ENCODE data around the gene PCDHGA7.
A peak's percentile ranks its signal among the peaks of the same experiment; 100 is the strongest.
"Not testable (repeated sequence)": the region's sequence is repeated elsewhere in the genome, so short reads cannot be mapped to it uniquely, and the experiment has no call there.

PCDHGA7 gene

DNA sequence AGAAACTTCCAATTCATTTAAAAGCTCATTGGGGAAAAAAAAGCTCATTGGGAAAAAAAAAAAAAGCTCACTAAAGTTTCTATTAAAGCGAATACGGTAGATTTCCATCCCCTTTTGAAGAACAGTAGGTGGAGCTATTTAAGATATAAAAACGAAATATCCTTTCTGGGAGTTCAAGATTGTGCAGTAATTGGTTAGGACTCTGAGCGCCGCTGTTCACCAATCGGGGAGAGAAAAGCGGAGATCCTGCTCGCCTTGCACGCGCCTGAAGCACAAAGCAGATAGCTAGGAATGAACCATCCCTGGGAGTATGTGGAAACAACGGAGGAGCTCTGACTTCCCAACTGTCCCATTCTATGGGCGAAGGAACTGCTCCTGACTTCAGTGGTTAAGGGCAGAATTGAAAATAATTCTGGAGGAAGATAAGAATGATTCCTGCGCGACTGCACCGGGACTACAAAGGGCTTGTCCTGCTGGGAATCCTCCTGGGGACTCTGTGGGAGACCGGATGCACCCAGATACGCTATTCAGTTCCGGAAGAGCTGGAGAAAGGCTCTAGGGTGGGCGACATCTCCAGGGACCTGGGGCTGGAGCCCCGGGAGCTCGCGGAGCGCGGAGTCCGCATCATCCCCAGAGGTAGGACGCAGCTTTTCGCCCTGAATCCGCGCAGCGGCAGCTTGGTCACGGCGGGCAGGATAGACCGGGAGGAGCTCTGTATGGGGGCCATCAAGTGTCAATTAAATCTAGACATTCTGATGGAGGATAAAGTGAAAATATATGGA is 48.0 kb downstream of the PCDHGA7 start, which contains the start of gene PCDHGA12:
Gene PCDHGA12 (plus strand): TSS at position 176 of the 782 bp plus-strand sequence. CDS start 253 bp downstream, at position 429.
- DNase-seq, result no peak
- Histone ChIP-seq H3K4me3 (ENCODE audit: low read depth, low read length) (no peak within 1 kb of the TSS), H3K9me3 (peaks cover 9% of the 10 kb centered on the region; the same call in 1 of the 2 replicates), H3K4me1 (no peaks in the 10 kb centered on the region), H3K27me3 (no peaks in the 10 kb centered on the region), H3K36me3 (peaks cover 13% of the 10 kb centered on the region; the same call in 1 of the 2 replicates)
- peak; percentile 14 for TF ChIP-seq CTCF (IDR thresholded peaks at IDR 0.05; ENCODE audit: low read depth, low read length)

DNA sequence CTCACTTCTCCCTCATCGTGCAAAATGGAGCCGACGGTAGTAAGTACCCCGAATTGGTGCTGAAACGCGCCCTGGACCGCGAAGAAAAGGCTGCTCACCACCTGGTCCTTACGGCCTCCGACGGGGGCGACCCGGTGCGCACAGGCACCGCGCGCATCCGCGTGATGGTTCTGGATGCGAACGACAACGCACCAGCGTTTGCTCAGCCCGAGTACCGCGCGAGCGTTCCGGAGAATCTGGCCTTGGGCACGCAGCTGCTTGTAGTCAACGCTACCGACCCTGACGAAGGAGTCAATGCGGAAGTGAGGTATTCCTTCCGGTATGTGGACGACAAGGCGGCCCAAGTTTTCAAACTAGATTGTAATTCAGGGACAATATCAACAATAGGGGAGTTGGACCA is 48.7 kb downstream of the PCDHGA7 start:
- Histone ChIP-seq H3K4me3 (ENCODE audit: low read depth, low read length) (no peak overlapping the region), H3K9me3 (peaks cover 9% of the 10 kb centered on the region; the same call in 1 of the 2 replicates)

GRCh38 chr5:141432308-141432707 is 49.8 kb downstream of the PCDHGA7 start:
- H3K27me3 ChIP-seq; H3K4me1 ChIP-seq; DNase-seq; H3K4me3 ChIP-seq (ENCODE audit: low read depth, low read length); H3K9me3 ChIP-seq: not testable (repeated sequence)
- H3K36me3 ChIP-seq, result peaks cover 13% of the 10 kb centered on the region; the same call in 1 of the 2 replicates

More for the DNA sequence above, 48.7 kb downstream of the PCDHGA7 start:
- no peak for DNase-seq
- H3K27me3 ChIP-seq, result no peaks in the 10 kb centered on the region
- H3K4me1 ChIP-seq, result no peaks in the 10 kb centered on the region
- no peak for TF ChIP-seq CTCF (IDR thresholded peaks at IDR 0.05; ENCODE audit: low read depth, low read length)
- peaks cover 13% of the 10 kb centered on the region; the same call in 1 of the 2 replicates for H3K36me3 ChIP-seq

DNA sequence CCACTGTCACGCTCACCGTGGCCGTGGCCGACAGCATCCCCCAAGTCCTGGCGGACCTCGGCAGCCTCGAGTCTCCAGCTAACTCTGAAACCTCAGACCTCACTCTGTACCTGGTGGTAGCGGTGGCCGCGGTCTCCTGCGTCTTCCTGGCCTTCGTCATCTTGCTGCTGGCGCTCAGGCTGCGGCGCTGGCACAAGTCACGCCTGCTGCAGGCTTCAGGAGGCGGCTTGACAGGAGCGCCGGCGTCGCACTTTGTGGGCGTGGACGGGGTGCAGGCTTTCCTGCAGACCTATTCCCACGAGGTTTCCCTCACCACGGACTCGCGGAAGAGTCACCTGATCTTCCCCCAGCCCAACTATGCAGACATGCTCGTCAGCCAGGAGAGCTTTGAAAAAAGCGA is 50.2 kb downstream of the PCDHGA7 start:
- H3K27me3 ChIP-seq; H3K36me3 ChIP-seq; H3K9me3 ChIP-seq; DNase-seq; H3K4me3 ChIP-seq (ENCODE audit: low read depth, low read length); H3K4me1 ChIP-seq: not testable (repeated sequence)

- H3K9me3 ChIP-seq, result 0 out of 2 replicates have a peak, but pooled peaks cover 4% of the 10 kb centered on the region
- H3K4me1 ChIP-seq, result no peaks in the 10 kb centered on the region
- DNase-seq, result no peak
- H3K27me3 ChIP-seq, result no peaks in the 10 kb centered on the region
- 0 out of 2 replicates have a peak, but pooled peaks cover 4% of the 10 kb centered on the region for H3K36me3 ChIP-seq
- H3K4me3 ChIP-seq (ENCODE audit: low read depth, low read length), result no peak overlapping the region
- TF ChIP-seq CTCF (IDR thresholded peaks at IDR 0.05; ENCODE audit: low read depth, low read length), result no peak
Measured at GRCh38 chr5:141434006-141434405, 51.5 kb downstream of the PCDHGA7 start.
